HS-5 (cell line): ENCODE measurements around the gene NDRG2.
"Not testable (repeated sequence)": the region's sequence is repeated elsewhere in the genome, so short reads cannot be mapped to it uniquely, and the experiment has no call there.

ENCODE experiments used
- DNase-seq: peaks from one replicate; pipeline ENCODE4 v3.0.0-alpha.2; 2012; ENCODE audit warnings: low read depth

NDRG2 gene

DNA sequence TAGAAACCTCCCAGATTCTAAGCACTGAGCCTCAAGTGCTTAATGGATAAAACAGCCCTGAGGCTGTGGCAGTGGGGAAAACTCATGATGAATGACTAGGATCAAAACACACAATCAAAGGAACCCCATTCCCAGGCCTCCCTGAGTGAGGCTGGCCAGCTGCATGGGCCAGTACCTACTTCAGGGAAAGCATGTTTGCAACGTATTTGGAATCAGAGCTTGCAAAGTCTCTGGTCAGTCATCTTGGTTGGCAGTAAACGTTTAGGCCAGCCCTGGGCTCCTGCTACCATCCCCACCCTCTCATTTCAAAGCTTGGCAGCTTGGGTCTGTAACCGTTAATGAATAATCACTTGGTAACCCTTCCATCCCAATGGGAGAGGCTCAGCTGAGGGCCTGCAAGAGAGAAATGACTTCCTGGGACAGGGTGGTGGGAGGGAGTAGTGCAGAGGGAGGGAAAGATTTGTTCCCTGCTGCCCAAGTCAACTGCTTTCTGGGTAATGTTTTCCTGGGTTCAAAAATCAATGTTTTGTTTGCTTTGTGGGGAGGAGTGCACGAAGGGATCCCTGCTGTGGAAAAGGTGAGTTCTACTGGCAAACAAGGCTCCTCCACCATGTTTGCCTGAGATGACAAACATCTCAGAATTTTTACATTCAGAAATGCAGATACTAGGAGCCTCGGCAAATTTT lies 30.7 kb upstream of the NDRG2 start:
- DNase-seq: no peak

DNA sequence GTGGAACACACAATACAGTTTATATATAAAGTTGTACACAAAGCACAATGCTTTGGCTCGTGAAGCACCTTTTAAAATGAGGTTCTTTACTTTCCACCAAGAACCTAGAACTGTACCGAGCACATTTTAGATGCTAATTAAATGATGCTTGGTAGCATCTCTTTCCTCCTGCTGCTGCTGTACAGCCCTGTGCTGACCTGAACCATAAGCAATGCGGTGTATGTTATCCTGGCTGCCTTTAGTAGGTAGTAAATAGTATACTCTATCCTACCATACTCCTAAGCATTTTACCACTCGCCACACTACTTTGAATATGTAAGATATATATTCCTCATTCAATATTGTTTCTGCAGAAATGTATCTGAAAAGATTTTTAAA lies 29.9 kb upstream of the NDRG2 start:
- no peak for DNase-seq

DNA sequence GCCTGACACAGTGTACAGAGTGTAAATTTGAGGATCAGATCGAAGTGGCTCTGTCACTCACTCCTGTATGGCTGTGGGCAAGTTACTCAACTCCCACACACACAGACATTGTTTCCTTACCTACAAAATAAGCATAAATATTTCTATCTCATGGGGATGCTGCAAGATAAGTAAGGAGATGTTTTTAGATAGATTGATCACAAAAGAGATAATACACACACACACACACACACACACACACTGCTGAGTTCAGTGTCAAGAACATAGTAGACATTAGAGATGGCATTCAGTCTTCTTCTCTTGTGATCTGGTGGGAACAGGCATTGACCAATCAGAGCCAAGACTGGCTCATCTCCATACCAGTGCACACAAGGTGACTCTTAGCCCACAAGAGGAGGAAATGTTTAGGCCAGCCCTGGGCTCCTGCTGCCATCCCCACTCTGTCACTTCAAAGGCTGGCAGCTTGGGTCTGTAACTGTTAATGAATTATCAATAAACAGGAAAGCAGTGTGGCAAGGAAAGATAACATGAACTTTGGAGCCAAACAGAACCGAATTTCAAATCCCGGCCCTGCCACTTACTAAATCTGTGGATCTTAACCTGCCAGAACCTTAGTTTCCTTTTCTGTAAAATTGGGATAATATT lies 29.4 kb upstream of the NDRG2 start:
- DNase-seq: no peak

DNA sequence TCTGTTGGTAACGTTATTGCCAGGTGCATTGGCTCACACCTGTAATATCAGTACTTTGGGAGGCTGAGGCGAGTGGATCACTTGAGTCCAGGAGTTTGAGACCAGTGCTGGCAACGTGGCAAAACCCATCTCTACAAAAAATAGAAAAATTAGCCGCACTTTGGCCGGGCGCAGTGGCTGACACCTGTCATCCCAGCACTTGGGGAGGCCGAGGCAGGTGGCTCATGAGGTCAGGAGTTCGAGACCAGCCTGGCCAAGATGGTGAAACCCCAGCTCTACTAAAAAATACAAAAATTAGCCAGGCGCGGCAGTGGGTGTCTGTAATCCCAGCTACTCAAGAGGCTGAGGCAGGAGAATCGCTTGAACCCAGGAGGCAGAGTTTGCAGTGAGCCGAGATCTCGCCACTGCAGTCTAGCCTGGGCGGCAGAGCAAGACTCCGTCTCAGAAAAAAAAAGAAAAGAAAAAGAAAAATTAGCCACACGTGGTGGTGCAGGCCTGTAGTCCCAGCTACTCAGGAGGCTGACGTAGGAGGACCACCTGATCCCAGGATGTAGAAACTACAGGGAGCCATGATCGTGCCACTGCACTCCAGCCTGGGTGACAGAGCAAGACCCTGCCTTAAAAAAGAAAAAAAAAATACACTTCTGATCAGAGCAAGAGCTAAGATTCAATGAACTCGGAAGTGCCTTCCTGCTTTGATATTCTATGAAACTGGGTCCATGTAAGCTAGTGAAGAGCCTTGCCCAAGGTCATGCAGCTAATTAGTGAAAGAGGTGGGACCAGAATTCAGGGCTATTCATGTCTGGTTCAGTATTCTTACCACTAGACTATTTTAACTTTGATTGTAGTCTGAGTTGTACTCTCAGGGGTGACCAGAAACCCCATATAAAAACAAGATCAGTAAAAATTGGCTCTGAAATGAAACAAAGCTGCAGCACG lies 28.6 kb upstream of the NDRG2 start:
- no peak for DNase-seq

DNA sequence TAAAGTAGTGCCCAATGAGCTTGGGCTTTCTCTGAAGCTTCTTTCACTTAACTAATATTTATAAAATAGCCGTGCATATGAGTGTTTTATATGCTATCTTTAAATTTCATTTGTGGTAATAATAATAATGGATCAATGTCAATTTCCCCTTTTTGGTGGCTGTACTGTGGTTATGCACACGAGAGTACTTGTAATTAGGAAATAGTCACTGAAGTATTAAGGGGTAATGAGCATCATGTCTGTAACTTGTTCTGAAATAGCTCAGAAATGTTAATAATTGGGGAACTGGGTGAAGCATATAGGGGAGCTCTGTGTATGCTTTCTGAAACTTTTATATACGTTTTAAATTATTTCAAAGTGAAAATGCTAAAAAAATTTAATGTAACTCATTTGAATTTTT lies 25.7 kb upstream of the NDRG2 start:
- DNase-seq: no peak

DNA sequence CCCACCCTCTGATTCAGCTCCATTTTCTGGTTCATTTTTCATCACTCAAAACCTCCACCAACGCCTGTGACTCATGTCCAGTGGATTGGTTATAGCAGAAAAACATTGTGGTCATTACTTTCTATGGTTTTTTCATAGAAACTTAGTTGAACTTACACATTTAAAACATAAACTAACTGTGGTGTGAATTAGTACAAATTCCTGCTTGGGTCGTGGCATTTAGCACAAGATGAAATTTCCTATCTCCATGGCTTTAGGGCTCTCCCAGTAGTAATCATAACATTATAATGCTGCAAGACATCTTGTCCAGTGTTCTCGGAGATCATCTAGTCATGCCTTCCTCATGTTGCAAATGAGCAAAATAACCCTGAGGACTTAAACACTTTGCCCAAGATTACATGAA lies 24.4 kb upstream of the NDRG2 start:
- no peak for DNase-seq

DNA sequence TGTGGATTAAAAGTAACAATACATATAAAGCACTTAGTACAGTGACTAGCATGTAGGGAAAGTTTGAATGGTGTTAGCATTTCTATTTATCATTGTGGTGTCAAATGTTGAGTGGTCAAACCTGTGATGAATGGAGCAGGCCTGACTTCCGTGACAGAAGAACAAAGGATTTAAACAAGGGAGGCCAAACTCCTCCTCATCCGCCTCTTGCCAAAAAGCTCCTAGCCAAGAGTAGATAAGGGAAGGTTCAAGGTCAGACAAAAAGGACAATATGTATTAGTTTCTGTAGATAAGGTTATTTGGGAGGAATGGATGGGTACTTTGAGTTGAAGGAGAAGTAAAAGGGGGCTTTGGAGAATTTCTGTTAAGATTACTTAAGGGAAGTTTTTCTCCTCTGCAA lies 23.8 kb upstream of the NDRG2 start:
- DNase-seq: no peak

DNA sequence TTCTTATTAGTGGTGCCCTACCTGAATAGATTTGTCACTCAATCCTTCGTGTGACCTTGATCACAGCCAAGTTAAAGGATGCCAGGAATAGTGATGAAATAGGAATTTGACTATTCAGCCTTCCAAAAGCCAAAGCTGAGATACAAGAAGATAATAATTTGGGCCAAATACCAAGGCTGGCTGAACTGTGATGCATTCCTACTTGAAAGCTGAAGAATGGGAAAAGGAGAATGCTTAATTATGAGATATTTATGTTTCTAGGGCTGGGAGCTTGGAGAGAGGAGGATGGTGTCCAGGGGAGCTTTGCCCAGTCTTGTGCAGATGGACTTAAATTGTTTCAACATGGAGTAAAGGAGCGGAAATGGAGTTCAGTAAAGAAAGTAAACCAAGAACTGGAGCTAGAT lies 22.5 kb upstream of the NDRG2 start:
- DNase-seq: no peak

DNA sequence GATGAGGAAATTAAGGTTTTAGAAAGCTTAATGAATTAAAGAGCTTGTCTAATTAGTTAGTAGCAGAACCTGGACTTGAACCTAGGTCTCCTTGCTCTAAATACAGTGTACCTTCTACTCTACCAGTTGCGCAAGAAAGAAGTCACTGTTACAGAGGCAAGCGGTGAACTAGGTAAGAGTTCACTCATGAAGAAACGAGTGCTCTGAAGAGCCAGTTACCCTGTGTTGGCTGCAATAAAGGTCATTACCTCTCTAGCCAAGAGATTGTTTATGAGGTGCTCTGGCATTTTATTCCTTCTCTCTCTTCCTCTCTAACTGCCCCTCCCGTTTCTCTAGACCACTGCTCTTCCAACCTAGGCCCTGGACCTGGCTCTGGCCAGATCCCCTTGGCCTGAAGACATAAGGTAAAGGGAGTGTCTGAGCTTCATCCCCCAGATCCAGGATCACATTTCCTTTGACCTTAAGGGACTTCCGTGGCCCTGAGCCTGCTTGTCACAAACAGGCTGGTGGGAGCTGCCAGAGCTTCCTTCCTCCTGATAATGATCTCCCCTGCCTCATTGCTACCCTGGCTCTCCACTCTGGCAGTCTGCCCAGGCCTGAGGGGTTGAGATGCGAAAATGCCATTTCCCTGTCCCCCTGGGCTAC lies 19.2 kb upstream of the NDRG2 start:
- DNase-seq: no peak

DNA sequence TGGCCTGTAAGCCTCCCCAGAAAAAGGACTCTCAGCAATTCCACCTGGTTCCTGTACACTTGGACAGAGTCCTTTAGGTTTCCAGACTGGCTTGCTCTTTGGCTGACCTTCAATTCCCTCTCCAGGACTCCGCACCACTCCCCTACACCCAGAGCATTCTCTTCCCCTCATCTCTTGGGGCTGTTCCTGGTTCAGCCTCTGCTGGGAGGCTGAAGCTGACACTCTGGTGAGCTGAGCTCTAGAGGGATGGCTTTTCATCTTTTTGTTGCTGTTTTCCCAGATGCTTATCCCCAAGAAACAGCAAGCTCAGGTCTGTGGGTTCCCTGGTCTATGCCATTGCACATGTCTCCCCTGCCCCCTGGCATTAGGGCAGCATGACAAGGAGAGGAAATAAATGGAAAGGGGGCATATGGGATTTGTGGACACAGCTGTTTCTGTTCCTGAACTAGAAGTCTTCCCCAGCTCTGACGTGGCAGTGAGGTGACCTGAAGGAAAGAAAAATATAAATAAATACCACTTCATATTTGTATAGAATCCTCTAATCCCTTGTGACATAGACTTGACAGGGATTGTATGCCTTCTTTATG lies 18.6 kb upstream of the NDRG2 start:
- no peak for DNase-seq

DNA sequence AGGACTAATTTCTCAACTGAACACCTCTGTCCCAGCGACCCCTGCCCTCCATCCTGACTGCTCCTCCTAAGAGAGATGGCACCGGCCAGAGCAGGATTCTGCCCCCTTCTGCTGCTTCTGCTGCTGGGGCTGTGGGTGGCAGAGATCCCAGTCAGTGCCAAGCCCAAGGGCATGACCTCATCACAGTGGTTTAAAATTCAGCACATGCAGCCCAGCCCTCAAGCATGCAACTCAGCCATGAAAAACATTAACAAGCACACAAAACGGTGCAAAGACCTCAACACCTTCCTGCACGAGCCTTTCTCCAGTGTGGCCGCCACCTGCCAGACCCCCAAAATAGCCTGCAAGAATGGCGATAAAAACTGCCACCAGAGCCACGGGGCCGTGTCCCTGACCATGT lies 18.1 kb upstream of the NDRG2 start:
- no peak for DNase-seq

DNA sequence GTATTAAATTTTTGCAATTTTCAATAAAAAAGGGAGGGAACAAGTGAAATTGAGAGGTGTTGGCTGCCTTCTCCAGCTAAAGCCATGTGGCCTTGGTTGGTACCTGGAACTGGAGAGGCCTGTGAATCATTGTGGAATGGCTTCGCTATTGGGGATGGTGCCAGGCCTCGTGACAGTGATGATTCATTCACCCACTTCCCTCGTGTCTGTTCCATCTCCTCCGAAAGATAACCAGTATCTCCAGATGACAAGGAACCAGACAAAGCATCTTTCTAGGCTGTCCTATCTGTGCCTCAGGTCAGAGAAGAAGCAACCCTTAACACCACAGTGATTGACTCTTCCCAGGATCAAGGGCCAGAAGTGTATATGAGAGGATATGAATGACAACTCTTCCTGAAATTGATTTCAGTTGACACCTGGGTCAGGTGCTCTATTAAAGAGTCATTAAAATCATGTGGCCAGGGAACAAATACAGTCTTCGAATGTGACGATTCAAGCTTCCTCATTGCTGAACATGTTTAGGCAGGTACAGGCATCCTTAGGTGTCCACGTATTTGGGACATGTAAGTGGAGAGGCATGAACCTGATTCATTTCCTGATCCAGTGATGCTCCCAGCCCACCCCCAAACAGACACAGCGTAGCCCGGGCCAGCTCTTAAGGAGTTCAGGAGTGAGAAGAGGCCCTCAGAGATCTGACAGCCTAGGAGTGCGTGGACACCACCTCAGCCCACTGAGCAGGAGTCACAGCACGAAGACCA lies 17.0 kb upstream of the NDRG2 start, which contains the start of gene RNASE7:
RNASE7 (plus strand) TSS at position 687 of the 758 bp plus-strand sequence. CDS start 631 bp downstream, outside the sequence.
- no peak for DNase-seq

DNA sequence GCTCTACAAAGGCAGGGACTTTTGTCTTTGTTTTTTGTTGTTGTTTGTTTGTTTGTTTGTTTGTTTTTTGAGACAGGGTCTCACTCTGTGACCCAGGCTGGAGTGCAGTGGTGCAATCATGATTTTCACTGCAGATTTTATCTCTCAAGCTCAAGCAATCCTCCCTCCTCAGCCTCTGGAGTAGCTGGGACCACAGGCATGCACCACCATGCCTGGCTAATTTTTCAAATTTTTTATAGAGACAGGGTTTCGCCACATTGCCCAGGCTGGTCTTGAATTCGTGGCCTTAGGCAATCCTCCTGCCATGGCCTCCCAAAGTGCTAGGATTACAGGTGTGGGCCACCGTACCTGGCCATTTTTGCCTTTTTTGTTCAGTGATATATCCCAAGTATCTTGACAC lies 16.1 kb upstream of the NDRG2 start:
- not testable (repeated sequence) for DNase-seq

DNA sequence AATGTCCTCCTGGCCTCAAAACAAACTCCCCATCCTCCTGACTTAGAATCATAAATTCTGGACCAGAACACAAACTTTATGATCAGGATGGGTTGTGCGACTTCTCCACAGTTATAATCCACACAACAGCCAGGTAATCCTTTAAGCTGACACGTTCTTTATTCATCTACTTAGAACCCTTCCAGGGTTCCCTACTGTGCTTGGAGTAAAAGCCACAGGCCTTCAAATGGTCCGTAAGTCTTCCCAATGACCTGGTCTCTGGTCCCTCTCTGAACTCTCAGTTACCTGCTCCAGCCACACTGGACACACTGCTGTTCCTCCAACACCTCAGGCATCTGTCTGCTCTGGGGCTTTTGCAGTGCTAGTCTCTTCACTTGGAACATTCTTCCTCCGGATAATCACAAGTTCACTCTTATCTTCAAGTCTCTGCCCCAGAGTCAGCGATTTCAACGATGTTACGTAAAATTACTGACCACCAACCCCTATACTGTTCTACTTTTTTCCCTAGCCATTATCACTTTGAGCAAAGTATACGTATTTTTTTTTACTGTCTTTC lies 15.6 kb upstream of the NDRG2 start:
- DNase-seq: no peak

DNA sequence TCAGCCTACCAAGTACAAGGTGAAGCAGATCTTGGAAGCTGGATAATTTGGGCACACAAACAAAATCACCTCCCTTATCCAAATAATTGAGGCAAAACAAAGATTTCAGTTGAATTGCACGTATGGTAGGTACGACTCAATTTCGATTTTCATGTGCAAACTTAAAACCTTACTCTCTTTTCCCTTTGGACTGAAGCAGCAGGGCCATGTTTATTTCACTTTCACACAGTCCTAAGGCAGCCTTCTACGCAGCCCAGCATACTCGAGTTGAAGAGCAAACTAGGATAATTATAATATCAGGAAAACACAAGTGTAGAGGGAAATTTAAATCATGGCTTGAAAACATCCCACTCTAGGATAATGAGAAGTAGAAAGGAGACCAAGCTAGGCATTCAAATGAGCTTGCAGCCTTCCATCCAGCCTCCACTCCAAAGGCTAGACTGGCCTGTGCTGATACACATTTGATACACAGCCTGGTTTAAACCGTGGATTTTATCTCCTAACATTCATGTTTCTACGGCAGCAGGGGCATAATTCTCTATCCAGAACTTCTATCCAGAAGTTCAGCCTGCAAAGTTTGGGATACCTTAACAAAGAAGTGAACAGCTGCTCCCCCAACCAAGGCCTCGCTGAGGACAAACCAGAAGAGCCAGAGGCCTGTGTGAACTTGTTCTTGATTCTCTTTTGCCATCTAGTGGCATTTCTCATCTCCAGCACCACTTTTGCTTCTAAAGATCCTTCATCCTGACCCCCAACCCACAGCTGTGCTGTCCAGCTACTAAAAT lies 14.9 kb upstream of the NDRG2 start:
- DNase-seq: no peak

DNA sequence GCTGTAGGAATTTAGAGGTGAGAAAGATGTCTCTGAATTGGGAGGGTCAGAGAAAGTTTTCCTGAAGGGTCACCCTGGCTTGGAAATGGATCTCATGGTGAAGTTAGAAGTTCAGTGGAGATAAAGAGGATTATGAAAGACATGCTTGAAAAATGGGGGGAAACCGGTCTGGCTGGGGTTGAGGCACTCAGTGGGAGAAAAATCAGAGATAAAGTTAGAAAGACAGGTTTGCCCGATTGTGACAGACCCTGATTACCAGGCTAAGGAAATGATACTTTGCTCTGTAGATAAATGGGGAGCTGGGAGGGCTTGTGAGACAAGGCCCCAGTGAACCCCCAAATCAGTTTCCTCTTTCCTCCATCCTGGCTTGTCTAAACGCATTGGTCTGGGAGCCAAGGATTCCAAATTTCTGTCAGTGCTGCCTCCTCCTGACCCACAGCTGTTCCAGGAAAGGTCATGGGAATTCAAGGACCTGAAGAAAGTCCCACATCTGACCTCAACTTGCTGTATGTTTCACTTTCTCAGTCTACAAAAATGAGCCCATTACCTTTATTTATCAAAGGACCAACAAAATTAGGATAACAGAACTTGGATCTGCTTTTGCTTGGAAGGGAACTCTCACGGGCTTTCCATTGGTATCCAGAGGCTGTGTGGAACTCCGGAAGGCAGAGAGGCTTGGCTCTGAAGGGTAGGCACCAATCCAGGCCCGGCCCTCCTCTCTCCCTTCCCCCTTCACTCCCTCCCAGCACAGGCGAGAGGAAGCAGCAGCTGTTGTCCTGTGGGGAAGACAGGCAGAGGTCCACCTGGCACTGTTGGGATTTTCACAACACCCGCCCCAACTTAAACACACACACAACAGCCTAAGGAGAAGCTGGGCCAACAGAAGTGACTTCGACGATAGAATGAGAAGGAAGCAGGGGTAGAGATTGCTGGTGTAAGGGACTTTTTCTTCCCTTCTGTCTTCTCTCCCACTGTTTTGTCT lies 13.9 kb upstream of the NDRG2 start:
- DNase-seq: no peak

DNA sequence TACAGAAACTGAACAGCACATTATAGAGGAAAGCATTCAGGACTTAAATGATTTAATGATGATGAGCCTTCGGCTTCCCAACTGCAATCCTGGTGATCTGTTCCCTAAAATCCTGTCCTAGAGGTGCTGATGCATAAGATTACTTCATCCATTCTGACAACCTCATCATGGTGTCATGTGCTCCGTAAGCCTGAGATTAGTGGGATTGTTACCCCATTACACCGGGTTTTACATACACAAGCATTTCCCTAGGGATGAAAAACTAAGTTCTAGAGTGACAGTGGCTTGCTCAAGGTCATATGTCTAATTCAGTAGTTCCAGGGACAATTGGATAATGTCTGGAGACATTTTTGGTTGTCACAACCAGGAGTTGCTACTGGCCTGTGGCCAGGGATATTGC lies 12.3 kb upstream of the NDRG2 start:
- DNase-seq: no peak

DNA sequence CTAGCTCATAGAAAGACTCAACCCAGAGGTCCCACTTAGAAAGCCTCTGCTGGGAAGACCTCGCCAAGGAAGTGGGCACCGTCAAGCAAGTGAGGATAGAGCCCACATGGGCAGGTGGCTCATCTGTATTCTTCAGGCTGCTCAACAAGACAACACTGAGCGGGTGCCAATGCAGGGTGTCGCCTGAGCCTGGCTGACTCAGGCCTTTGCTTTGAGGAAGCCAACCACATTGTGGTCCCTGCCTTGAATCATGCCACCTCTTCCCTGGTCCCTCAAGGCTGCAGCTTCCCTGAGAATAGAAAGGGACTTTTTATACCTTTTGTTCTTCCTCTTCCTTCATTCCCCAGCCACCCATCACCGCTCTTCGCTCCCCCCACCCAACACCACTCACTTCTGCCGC lies 11.9 kb upstream of the NDRG2 start:
- DNase-seq: no peak

DNA sequence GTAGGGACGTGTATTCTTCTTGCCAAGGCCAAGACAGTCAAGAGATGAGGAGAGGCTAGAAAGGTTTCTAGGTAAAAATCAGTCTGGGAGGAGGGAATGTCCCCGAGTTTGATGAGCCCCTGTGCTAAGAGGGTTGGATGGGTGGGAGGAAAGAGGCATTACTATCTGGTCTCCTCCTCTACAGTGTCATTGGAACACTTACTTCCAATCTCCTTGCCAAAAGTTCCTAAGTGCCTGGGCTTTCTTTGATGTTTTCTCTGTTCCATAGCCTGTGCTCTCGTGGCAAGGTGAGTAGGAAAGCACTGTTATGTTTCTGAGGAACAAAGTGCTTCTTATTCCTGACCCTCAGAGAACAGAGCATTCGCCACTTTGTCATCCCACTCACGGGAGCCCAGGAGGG lies 9.8 kb upstream of the NDRG2 start, which contains the start of gene RNASE13:
RNASE13 (minus strand) TSS at position 101 of the 400 bp plus-strand sequence. CDS start 519 bp downstream, outside the sequence.
- no peak for DNase-seq
